ENCODE results near the gene TFR2. TPM values are rescaled to one million over a fixed set of nuclear protein-coding genes. Genes with fewer than 3 reads are reported as not detected.

Gene TFR2
- total and polyA plus RNA-seq, 9 of the 15 experiments (the other 6 are each of a cell fraction or from before 2014, with no cell fraction given): 3.8 to 123 (median 51.1) TPM

DNA sequence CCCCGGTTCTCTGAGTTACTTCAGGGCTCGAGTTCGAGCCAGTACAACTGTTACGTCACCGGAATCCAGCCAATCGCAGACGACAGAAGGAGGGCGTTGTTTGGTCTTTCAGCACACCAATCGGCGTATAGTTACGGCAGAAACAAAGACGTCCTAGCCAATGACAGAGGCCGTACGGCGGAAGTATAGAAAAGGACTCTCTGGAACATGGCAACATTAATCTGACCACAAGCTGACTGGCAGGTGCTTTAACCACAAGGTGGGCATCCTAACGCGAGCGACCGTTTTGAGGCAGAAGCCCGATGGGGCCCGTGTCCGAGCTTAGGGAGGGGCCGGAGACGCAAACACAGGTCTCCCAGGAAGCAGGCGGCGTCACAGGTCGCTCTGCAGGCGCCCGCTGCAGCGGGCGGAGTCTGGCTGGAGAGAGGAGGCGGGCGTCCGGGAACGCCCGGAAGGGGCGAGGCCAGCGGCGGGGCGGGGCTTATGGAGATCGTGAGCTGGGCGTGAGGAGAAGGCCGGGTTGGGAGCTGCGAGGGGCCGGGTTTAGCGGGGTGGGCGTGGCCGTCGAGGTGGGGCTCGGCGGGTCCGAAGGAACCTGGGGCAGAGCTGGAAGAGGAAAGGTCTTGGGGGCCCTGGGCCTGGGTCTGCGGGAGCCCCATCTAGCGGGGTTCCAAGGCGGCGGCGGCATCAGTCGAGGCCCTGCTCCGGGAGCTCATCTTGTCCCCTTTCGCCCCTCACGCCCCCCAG lies 29.2 kb downstream of the TFR2 start, which contains the start of gene MOSPD3:
MOSPD3 (plus strand) TSS at position 558 of the 747 bp plus-strand sequence. CDS start 252 bp downstream, outside the sequence.
- BruUV-seq (replicated peaks): no TSS peak
- peak; percentile 98 for ATAC-seq
- under 1% methylated on average over 61 of the region's 61 CpGs for WGBS (ENCODE audit: insufficient coverage, low coverage, missing lambda C conversion rate)
- TF ChIP-seq MAFK (IDR thresholded peaks at IDR 0.05; ENCODE audit: low read length) (0 out of 2 replicates have a peak, but pooled peaks have one; percentile 10), HDAC2 (IDR thresholded peaks at IDR 0.05) (peak; percentile 66), JUND (IDR thresholded peaks at IDR 0.05; ENCODE audit: borderline replicate concordance, low read depth, low read length) (peak; percentile 62), JUND (tag; IDR thresholded peaks at IDR 0.05; ENCODE audit: borderline replicate concordance, low read depth, low read length) (peak; percentile 47; the same call in 1 of the 3 replicates), BACH1 (tag; IDR thresholded peaks at IDR 0.05) (0 out of 2 replicates have a peak, but pooled peaks have one; percentile 26), OTX1 (CRISPR knock-in tag; IDR thresholded peaks at IDR 0.05) (peak; percentile 67; the same call in 1 of the 2 replicates), RFX5 (IDR thresholded peaks at IDR 0.05; ENCODE audit: low read depth, low read length) (peak; percentile 80), POLR2G (IDR thresholded peaks at IDR 0.05; ENCODE audit: low read depth, low read length) (peak; percentile 93), CEBPB (tag; IDR thresholded peaks at IDR 0.05) (peak; percentile 91), ZNF12 (CRISPR knock-in tag; IDR thresholded peaks at IDR 0.05) (no peak)
- TF ChIP-seq, protein P1, sequence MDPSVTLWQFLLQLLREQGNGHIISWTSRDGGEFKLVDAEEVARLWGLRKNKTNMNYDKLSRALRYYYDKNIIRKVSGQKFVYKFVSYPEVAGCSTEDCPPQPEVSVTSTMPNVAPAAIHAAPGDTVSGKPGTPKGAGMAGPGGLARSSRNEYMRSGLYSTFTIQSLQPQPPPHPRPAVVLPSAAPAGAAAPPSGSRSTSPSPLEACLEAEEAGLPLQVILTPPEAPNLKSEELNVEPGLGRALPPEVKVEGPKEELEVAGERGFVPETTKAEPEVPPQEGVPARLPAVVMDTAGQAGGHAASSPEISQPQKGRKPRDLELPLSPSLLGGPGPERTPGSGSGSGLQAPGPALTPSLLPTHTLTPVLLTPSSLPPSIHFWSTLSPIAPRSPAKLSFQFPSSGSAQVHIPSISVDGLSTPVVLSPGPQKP (CRISPR knock-in tag; IDR thresholded peaks at IDR 0.05): no peak
- TF ChIP-seq, protein P2, sequence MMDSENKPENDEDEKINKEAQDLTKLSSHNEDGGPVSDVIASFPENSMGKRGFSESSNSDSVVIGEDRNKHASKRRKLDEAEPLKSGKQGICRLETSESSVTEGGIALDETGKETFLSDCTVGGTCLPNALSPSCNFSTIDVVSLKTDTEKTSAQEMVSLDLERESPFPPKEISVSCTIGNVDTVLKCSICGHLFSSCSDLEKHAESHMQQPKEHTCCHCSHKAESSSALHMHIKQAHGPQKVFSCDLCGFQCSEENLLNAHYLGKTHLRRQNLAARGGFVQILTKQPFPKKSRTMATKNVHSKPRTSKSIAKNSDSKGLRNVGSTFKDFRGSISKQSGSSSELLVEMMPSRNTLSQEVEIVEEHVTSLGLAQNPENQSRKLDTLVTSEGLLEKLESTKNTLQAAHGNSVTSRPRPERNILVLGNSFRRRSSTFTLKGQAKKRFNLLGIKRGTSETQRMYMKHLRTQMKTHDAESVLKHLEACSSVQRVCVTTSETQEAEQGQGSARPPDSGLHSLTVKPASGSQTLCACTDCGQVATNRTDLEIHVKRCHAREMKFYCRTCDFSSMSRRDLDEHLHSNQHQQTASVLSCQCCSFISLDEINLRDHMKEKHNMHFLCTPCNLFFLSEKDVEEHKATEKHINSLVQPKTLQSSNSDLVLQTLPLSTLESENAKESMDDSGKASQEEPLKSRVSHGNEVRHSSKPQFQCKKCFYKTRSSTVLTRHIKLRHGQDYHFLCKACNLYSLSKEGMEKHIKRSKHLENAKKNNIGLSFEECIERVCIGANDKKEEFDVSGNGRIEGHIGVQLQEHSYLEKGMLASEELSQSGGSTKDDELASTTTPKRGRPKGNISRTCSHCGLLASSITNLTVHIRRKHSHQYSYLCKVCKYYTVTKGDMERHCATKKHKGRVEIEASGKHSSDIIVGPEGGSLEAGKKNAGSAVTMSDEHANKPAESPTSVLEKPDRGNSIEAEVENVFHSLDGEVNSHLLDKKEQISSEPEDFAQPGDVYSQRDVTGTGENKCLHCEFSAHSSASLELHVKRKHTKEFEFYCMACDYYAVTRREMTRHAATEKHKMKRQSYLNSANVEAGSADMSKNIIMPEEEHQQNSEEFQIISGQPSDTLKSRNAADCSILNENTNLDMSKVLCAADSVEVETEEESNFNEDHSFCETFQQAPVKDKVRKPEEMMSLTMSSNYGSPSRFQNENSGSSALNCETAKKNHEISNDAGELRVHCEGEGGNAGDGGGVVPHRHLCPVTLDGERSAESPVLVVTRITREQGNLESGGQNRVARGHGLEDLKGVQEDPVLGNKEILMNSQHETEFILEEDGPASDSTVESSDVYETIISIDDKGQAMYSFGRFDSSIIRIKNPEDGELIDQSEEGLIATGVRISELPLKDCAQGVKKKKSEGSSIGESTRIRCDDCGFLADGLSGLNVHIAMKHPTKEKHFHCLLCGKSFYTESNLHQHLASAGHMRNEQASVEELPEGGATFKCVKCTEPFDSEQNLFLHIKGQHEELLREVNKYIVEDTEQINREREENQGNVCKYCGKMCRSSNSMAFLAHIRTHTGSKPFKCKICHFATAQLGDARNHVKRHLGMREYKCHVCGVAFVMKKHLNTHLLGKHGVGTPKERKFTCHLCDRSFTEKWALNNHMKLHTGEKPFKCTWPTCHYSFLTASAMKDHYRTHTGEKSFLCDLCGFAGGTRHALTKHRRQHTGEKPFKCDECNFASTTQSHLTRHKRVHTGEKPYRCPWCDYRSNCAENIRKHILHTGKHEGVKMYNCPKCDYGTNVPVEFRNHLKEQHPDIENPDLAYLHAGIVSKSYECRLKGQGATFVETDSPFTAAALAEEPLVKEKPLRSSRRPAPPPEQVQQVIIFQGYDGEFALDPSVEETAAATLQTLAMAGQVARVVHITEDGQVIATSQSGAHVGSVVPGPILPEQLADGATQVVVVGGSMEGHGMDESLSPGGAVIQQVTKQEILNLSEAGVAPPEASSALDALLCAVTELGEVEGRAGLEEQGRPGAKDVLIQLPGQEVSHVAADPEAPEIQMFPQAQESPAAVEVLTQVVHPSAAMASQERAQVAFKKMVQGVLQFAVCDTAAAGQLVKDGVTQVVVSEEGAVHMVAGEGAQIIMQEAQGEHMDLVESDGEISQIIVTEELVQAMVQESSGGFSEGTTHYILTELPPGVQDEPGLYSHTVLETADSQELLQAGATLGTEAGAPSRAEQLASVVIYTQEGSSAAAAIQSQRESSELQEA (IDR thresholded peaks at IDR 0.05; ENCODE audit: low read depth): no peak

More for the DNA sequence above, 29.2 kb downstream of the TFR2 start, which contains the start of gene MOSPD3:
- FAIRE-seq (peak; percentile 100), DNase-seq (ENCODE audit: extremely low read depth in 1 of 4, low spot score in 3 of 4) (peak; percentile 99 to 100 (median 100))
- intact Hi-C loops (cut with micrococcal nuclease) (loop anchor here (1.0 to 2.0 kb wide), 2 partner anchors 61 to 79 kb away; partner anchors contain the start of gene GNB2), in situ Hi-C loops (cut with MboI) (no loop called here)
- Histone ChIP-seq H3K27me3 (ENCODE audit: control insufficient read depth in 2 of 2, insufficient read depth in 2 of 2, low read length in 2 of 2) (no peaks in the 10 kb centered on the region), H3K9me1 (ENCODE audit: control insufficient read depth, insufficient read depth, low read length) (no peaks in the 10 kb centered on the region), H4K20me1 (replicated peaks; ENCODE audit: control insufficient read depth, insufficient read depth, low read length) (no peaks in the 10 kb centered on the region), H3K27ac (ENCODE audit: extremely low read depth, low read depth, low read length) (peak within 1 kb of the TSS; percentile 78), H3K4me1 (replicated peaks in 1 of 2; ENCODE audit: control insufficient read depth in 2 of 2, insufficient read depth in 2 of 2, low read length in 2 of 2) (peaks cover 19 to 28% of the 10 kb centered on the region in 2 experiments; a peak in 4 of 5 replicates), H3K36me3 (ENCODE audit: control insufficient read depth, insufficient read depth, low read length) (peaks cover 3% of the 10 kb centered on the region; the same call in 1 of the 3 replicates), H3K4me2 (ENCODE audit: insufficient read depth, low read length) (peak within 1 kb of the TSS; percentile 81), H2AFZ (ENCODE audit: low read depth, low read length) (peak within 1 kb of the TSS; percentile 85), H3K9me3 (replicated peaks; ENCODE audit: control insufficient read depth, insufficient read depth, low read depth, low read length) (no peaks in the 10 kb centered on the region), H3K79me2 (ENCODE audit: control insufficient read depth, insufficient read depth, low read length) (peaks cover 6% of the 10 kb centered on the region; the same call in 2 of the 3 replicates), H3K4me3 (peak within 1 kb of the TSS; percentile 52), H3K9ac (ENCODE audit: insufficient read depth in 1 of 2, low read depth in 2 of 2, low read length in 2 of 2) (peak within 1 kb of the TSS; percentile 70 to 95)
- ChIA-PET POLR2A (interaction anchor here (0.6 to 5.9 kb wide), 17 partner anchors 10 to 183 kb away, joined by 3 to 54 read pairs (median 5); partner anchors contain the start of genes AGFG2, FBXO24, LRCH4 and PCOLCE), CTCF (ENCODE audit: low intra/inter-chr PET ratio) (no interaction called here)

Data from K562 (cell line).